ENCODE measurements around the gene IL2RG.

IL2RG gene

DNA sequence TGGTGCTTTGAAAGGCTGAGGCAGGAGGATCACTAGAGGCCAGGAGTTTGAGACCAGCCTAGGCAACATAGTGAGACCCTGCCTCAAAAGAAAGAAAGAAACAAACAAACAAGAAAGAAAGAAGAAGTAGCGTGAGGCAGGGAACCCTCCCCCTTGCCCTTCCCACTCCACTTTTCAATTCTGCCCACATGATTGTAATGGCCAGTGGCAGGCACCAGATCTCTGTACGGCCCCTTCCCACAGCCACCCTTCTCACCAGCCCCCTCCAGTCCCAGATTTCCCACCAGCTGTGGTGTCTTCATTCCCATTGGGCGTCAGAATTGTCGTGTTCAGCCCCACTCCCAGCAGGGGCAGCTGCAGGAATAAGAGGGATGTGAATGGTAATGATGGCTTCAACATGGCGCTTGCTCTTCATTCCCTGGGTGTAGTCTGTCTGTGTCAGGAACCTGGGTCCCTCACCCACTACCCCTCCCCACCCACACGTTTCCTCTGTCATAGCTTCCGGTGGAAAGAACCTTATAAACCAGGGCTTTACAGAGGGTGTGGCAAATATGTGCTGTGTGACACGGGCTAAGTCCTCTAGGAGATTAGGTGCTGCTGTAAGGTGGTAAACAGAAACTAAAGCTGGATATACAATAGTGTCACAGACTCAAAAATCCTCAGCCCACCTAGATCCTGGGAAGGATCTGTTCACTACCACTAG lies at the start of gene IL2RG:
TSS of gene IL2RG (minus strand) at position 437 of the 703 bp plus-strand sequence. CDS start at position 399, 38 bp downstream.
- DNase-seq (ENCODE audit: low spot score) = peak; percentile 86

DNA sequence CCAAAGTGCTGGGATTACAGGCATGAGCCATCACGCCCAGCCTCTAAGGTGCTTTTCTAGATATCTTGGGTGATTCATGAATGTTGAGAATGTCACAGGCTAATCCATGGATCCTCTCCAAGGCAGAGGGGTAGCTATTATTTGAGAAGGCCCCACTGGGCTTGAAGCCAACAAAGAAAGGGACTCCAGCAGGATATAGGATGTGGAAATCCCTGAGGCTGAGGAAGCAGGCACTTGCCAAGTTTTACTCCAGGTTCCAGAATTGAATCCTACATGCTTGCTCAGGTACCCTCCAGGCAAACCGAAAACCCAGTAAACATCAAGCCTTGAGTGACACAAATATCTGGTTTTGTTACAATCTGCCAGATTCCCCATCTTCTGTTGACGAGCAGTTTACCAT lies 49.1 kb upstream of the IL2RG start:
- DNase-seq (ENCODE audit: low spot score) = no peak

DNA sequence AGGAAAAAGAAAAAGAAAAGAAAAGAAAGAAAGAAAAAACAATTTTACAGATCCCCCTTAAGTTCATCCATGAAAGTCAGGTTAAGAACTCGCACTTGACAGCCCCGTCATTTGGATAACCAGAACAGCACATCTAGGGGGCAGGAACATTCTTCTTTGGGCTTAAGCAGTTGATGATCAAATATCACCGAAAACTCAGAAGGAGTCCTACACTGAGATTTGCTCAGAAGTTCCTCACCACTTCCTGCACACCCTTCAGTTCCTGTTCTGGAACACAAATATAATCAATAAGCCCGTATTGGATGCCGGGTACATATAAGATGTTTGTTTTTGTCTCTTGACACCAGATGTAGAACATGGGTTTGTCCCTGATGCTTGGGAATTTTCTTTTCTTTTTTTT lies 48.0 kb upstream of the IL2RG start:
- no peak for DNase-seq (ENCODE audit: low spot score)

DNA sequence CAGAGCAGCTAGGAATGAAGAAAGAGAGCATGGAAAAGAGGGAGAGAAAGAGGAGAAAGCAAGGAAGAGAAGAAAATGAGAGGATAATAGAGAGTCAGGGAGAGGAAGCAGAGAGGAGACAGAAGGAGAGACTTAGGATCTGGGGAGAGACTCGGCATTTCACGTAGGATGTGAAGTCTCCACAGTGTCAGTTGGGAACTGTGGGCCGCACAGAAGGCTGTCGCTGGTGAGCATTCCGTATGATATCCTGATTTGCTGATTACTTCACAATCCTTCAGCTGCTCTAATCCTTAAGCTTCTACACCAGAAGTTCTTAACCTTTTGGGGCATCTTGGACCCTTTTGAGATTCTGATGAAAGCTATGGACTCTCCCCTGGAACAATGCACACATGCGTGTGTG lies 47.2 kb upstream of the IL2RG start:
- no peak for DNase-seq (ENCODE audit: low spot score)

- no peak for DNase-seq (ENCODE audit: low spot score)
Measured at GRCh38 chrX:71154641-71155040, 43.3 kb upstream of the IL2RG start.

DNA sequence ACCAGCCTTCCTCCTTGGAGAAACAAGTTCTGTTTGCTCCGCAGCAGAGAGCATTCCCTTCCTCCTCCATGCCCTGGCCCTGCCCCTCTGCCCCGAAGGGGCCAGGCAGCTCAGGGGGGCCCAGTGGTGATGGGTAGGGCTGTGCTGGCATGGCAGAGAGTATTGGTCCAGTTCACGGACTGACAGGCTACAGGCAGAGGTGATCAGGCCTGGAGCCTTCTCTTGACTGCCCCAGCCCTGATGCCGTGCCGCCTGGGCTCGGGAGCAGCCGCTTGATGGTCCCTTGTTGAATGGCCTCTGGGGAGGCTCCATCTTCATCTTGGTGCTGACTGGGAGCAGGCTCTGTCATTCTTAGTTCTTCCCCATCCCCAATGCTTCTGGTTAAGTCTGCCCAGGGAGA lies 42.8 kb upstream of the IL2RG start:
- no peak for DNase-seq (ENCODE audit: low spot score)

DNA sequence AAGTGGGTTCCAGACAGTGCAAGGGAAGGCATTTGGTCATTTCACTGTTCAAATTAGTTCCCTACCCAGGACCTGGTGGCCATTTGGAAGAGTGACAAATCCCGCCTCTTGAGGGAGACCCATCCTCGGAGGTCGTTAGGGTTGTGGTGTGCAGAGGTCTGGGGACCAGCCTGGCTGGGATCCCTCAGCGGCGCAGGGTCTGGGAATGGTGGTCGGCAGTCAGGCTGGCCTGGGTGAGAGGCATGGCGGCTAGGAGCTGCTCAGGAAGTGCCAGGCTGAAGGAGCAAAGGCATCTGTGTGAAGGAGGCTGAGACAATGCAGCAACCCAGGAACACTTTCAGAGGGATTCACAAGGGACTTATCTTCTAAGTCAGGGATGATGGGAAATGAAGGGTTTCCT lies 40.0 kb upstream of the IL2RG start:
- no peak for DNase-seq (ENCODE audit: low spot score)

- no peak for DNase-seq (ENCODE audit: low spot score)
Measured at GRCh38 chrX:71148278-71148663, 36.9 kb upstream of the IL2RG start.

GRCh38 chrX:71147496-71148277 lies 36.3 kb upstream of the IL2RG start:
- no peak for DNase-seq (ENCODE audit: low spot score)

- no peak for DNase-seq (ENCODE audit: low spot score)
Measured at GRCh38 chrX:71144651-71145050, 33.3 kb upstream of the IL2RG start, which contains the start of gene NLGN3. TSS of gene NLGN3 (plus strand) at chrX:71144841. CDS start at chrX:71147750, 2,909 bp downstream.

DNA sequence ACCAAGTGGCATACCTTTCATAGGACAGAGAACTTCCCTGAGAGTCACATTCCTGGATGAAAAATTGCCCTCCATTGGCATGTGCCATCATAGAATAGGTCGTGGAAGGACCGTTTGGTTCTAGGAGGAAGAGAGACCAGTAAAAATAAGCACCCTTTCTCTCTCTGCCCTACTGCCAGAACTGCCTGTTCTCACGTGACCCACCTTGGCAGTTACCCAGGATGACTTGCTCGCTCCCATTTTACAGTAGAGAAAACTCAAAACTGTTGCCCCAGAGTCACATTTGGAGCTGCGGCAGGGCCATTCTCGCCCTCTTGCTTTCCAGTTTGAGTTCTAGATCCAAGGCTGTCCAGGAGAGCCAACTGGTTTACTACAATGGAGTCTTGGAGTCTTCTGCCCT lies 32.1 kb upstream of the IL2RG start:
- no peak for DNase-seq (ENCODE audit: low spot score)

GRCh38 chrX:71140440-71140839 lies 29.1 kb upstream of the IL2RG start:
- DNase-seq (ENCODE audit: low spot score) = no peak

- DNase-seq (ENCODE audit: low spot score) = no peak
Measured at GRCh38 chrX:71131510-71131909, 20.1 kb upstream of the IL2RG start.

- peak; percentile 68 for DNase-seq (ENCODE audit: low spot score)
Measured at GRCh38 chrX:71128915-71129765, 17.8 kb upstream of the IL2RG start.

DNA sequence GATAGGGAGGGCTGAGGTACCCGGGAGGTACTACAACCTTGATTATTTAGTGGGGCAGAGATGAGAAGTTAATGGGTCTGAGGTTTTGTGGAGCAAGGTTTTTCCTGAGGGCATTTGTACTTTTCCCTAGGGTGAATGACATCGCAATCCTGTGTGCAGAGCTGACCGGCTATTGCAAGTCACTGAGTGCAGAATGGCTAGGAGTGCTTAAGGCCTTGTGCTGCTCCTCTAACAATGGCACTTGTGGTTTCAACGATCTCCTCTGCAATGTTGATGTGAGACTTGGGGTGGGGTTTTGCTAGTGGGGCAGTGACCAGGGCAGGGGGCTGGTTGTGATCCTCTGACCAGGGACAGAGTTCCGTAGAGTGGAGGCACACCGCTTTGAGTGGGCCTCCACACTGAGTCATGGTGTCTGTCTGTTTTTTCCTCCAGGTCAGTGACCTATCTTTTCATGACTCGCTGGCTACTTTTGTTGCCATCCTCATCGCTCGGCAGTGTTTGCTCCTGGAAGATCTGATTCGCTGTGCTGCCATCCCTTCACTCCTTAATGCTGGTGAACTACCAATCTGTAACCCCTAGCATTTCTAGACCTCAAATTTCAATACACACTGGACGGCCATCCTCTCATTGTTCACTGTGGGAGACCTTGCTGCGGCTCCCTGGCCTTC lies 16.9 kb upstream of the IL2RG start:
- DNase-seq (ENCODE audit: low spot score) = no peak

DNA sequence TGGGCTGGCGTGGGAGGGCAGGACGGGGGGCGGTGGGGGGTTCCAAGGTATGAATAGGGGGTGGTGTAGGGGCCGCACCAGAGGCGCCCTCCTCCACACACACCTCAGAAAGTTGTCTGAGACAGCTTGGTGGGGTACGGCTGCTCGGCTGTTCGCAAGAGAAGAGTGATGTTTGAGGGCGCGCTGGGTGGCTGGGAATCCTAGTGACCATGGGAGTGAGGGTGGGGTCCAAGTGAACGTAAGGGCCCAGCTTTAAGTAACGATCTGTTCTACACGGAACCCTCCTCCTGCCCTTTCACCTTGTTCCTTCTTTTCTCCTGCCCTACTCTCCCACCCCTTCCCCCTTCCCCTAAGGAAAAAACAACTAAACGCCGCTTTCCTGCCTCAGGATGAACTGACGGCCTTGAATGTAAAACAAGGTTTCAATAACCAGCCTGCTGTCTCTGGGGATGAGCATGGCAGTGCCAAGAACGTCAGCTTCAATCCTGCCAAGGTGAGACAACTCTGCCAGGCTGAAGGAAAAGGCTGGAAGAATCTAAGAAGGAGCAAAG lies 7.7 kb upstream of the IL2RG start:
- no peak for DNase-seq (ENCODE audit: low spot score)

DNA sequence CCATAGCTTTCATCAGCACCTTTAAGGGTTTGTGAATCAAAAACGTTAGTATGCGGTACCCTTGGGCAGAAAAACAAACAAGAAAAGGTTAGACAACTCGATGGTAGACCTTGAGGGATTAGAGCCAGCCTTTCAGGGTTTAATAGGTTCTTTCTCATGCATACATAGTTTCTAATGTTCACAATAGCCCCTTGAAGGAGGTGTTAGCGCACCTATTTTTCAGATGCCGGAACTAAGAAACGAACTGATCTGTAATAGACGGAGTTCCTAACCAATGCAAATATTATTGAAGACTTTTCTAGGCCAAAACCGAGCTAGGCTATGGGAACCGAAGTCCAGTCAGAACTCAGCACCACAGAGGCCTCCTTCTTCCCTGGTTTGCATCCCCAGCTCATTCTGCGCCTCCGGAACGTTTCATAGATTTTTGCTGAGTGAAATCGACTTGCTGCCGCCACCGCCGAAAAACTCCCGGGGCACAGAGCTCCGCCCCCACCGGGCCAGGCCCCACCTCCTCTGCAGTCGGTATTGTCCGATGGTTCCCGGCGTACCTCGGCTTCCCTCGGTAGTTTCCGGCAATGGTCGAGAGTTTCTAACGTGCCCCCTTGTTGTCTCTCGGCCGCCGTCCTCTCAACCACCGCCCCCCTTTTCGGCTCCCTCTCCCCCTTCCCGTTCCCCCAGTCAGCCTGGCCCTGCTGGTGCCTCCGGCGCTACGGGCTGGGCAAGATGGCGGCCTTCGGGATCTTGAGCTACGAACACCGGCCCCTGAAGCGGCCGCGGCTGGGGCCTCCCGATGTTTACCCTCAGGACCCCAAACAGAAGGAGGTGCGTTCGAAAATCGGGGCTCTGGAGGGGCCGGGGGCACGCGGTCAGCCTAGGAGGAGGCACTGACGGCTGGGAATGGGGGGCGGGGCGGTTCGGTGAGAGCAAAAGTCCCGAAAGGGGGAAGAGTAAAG lies 6.9 kb upstream of the IL2RG start, which contains the start of gene MED12:
TSS of gene MED12 (plus strand) at position 565 of the 953 bp plus-strand sequence. CDS start at position 724, 159 bp downstream.
- peak; percentile 75 for DNase-seq (ENCODE audit: low spot score)

- no peak for DNase-seq (ENCODE audit: low spot score)
Measured at GRCh38 chrX:71117358-71117757, 6.0 kb upstream of the IL2RG start.

- no peak for DNase-seq (ENCODE audit: low spot score)
Measured at GRCh38 chrX:71111921-71112431, 599 bp upstream of the IL2RG start.

GRCh38 chrX:71109051-71109450 lies 2.3 kb downstream of the IL2RG start:
- no peak for DNase-seq (ENCODE audit: low spot score)
